ENCODE measurements around the gene TRIM52. TPM values are rescaled to one million over a fixed set of nuclear protein-coding genes. Genes with fewer than 3 reads are reported as not detected.

The TRIM52 gene
- polyA plus RNA-seq, 1 donor = 33.0 TPM

- Histone ChIP-seq H3K36me3 (ENCODE audit: control insufficient read depth, insufficient read depth, low read length) (peaks cover 17% of the 10 kb centered on the region), H3K4me3 (ENCODE audit: low read length) (peak overlapping the region; percentile 97), H3K4me1 (ENCODE audit: control insufficient read depth, insufficient read depth, low read length) (peaks cover 7% of the 10 kb centered on the region), H3K27ac (ENCODE audit: low read length) (peak overlapping the region; percentile 98), H3K27me3 (ENCODE audit: control insufficient read depth, insufficient read depth, low read length) (no peaks in the 10 kb centered on the region), H3K9me3 (ENCODE audit: control insufficient read depth, low read depth, low read length) (no peaks in the 10 kb centered on the region)
- peak in 1 of 2 donors; percentile 37 for DNase-seq
- WGBS (ENCODE audit: insufficient coverage, low lambda C conversion rate) = 0% methylated on average over 7 of the region's 26 CpGs
Observed at GRCh38 chr5:181259974-181260719, 796 bp downstream of the TRIM52 start.

GRCh38 chr5:181259283-181259682 lies 1.7 kb downstream of the TRIM52 start:
- WGBS (ENCODE audit: insufficient coverage, low lambda C conversion rate) = no CpG with 5 or more reads among the region's 2 CpGs
- H3K27ac ChIP-seq (ENCODE audit: low read length) = no peak overlapping the region
- H3K4me3 ChIP-seq (ENCODE audit: low read length) = peak overlapping the region; percentile 97

GRCh38 chr5:181258576-181258975 lies 2.4 kb downstream of the TRIM52 start:
- no CpG with 5 or more reads among the region's 3 CpGs for WGBS (ENCODE audit: insufficient coverage, low lambda C conversion rate)
- H3K9me3 ChIP-seq (ENCODE audit: control insufficient read depth, low read depth, low read length) = no peaks in the 10 kb centered on the region
- no peak overlapping the region for H3K27ac ChIP-seq (ENCODE audit: low read length)
- no peak for DNase-seq
- peak overlapping the region; percentile 97 for H3K4me3 ChIP-seq (ENCODE audit: low read length)
- peaks cover 7% of the 10 kb centered on the region for H3K4me1 ChIP-seq (ENCODE audit: control insufficient read depth, insufficient read depth, low read length)
- H3K36me3 ChIP-seq (ENCODE audit: control insufficient read depth, insufficient read depth, low read length) = peaks cover 17% of the 10 kb centered on the region
- no peaks in the 10 kb centered on the region for H3K27me3 ChIP-seq (ENCODE audit: control insufficient read depth, insufficient read depth, low read length)

More at GRCh38 chr5:181259283-181259682, 1.7 kb downstream of the TRIM52 start:
- Histone ChIP-seq H3K9me3 (ENCODE audit: control insufficient read depth, low read depth, low read length) (no peaks in the 10 kb centered on the region), H3K36me3 (ENCODE audit: control insufficient read depth, insufficient read depth, low read length) (peaks cover 19% of the 10 kb centered on the region), H3K27me3 (ENCODE audit: control insufficient read depth, insufficient read depth, low read length) (no peaks in the 10 kb centered on the region), H3K4me1 (ENCODE audit: control insufficient read depth, insufficient read depth, low read length) (peaks cover 7% of the 10 kb centered on the region)
- no peak for DNase-seq

- Histone ChIP-seq H3K36me3 (ENCODE audit: control insufficient read depth, insufficient read depth, low read length) (peaks cover 30% of the 10 kb centered on the region), H3K9me3 (ENCODE audit: control insufficient read depth, low read depth, low read length) (no peaks in the 10 kb centered on the region), H3K4me1 (ENCODE audit: control insufficient read depth, insufficient read depth, low read length) (peaks cover 7% of the 10 kb centered on the region), H3K27ac (ENCODE audit: low read length) (no peak overlapping the region), H3K27me3 (ENCODE audit: control insufficient read depth, insufficient read depth, low read length) (no peaks in the 10 kb centered on the region), H3K4me3 (ENCODE audit: low read length) (no peak overlapping the region)
- no peak for DNase-seq
- WGBS (ENCODE audit: insufficient coverage, low lambda C conversion rate) = 92% methylated on average over 2 of the region's 7 CpGs
Observed at GRCh38 chr5:181255836-181256578, 4.9 kb downstream of the TRIM52 start.

- peaks cover 7% of the 10 kb centered on the region for H3K4me1 ChIP-seq (ENCODE audit: control insufficient read depth, insufficient read depth, low read length)
- H3K9me3 ChIP-seq (ENCODE audit: control insufficient read depth, low read depth, low read length) = no peaks in the 10 kb centered on the region
- H3K27ac ChIP-seq (ENCODE audit: low read length) = no peak overlapping the region
- no peak overlapping the region for H3K4me3 ChIP-seq (ENCODE audit: low read length)
- DNase-seq = no peak
- H3K27me3 ChIP-seq (ENCODE audit: control insufficient read depth, insufficient read depth, low read length) = no peaks in the 10 kb centered on the region
- WGBS (ENCODE audit: insufficient coverage, low lambda C conversion rate) = no CpG with 5 or more reads among the region's 1 CpG
- peaks cover 34% of the 10 kb centered on the region for H3K36me3 ChIP-seq (ENCODE audit: control insufficient read depth, insufficient read depth, low read length)
Observed at GRCh38 chr5:181255276-181255675, 5.7 kb downstream of the TRIM52 start.

GRCh38 chr5:181248277-181248676 lies 12.7 kb downstream of the TRIM52 start:
- Histone ChIP-seq H3K27ac (ENCODE audit: low read length) (no peak overlapping the region), H3K27me3 (ENCODE audit: control insufficient read depth, insufficient read depth, low read length) (no peaks in the 10 kb centered on the region), H3K4me1 (ENCODE audit: control insufficient read depth, insufficient read depth, low read length) (peaks cover 20% of the 10 kb centered on the region), H3K4me3 (ENCODE audit: low read length) (peak overlapping the region; percentile 92), H3K36me3 (ENCODE audit: control insufficient read depth, insufficient read depth, low read length) (peaks cover 21% of the 10 kb centered on the region), H3K9me3 (ENCODE audit: control insufficient read depth, low read depth, low read length) (no peaks in the 10 kb centered on the region)
- DNase-seq = no peak
- no CpG with 5 or more reads among the region's 4 CpGs for WGBS (ENCODE audit: insufficient coverage, low lambda C conversion rate)

GRCh38 chr5:181246276-181247049 lies 14.5 kb downstream of the TRIM52 start:
- H3K4me3 ChIP-seq (ENCODE audit: low read length) = peak overlapping the region; percentile 92
- no peaks in the 10 kb centered on the region for H3K9me3 ChIP-seq (ENCODE audit: control insufficient read depth, low read depth, low read length)
- H3K27me3 ChIP-seq (ENCODE audit: control insufficient read depth, insufficient read depth, low read length) = no peaks in the 10 kb centered on the region
- H3K27ac ChIP-seq (ENCODE audit: low read length) = peak overlapping the region; percentile 93
- WGBS (ENCODE audit: insufficient coverage, low lambda C conversion rate) = no CpG with 5 or more reads among the region's 55 CpGs
- peak; percentile 86 to 93 for DNase-seq
- H3K36me3 ChIP-seq (ENCODE audit: control insufficient read depth, insufficient read depth, low read length) = peaks cover 21% of the 10 kb centered on the region
- H3K4me1 ChIP-seq (ENCODE audit: control insufficient read depth, insufficient read depth, low read length) = peaks cover 28% of the 10 kb centered on the region

- Histone ChIP-seq H3K9me3 (ENCODE audit: control insufficient read depth, low read depth, low read length) (no peaks in the 10 kb centered on the region), H3K27me3 (ENCODE audit: control insufficient read depth, insufficient read depth, low read length) (no peaks in the 10 kb centered on the region), H3K4me1 (ENCODE audit: control insufficient read depth, insufficient read depth, low read length) (peaks cover 29% of the 10 kb centered on the region), H3K36me3 (ENCODE audit: control insufficient read depth, insufficient read depth, low read length) (peaks cover 25% of the 10 kb centered on the region), H3K27ac (ENCODE audit: low read length) (peak overlapping the region; percentile 93), H3K4me3 (ENCODE audit: low read length) (peak overlapping the region; percentile 92)
- 73% methylated on average over 6 of the region's 34 CpGs for WGBS (ENCODE audit: insufficient coverage, low lambda C conversion rate)
- DNase-seq = no peak
Observed at GRCh38 chr5:181245427-181246275, 15.3 kb downstream of the TRIM52 start.

- H3K36me3 ChIP-seq (ENCODE audit: control insufficient read depth, insufficient read depth, low read length) = peaks cover 32% of the 10 kb centered on the region
- no peaks in the 10 kb centered on the region for H3K9me3 ChIP-seq (ENCODE audit: control insufficient read depth, low read depth, low read length)
- H3K4me3 ChIP-seq (ENCODE audit: low read length) = peak within 1 kb of the TSS; percentile 79
- peaks cover 29% of the 10 kb centered on the region for H3K4me1 ChIP-seq (ENCODE audit: control insufficient read depth, insufficient read depth, low read length)
- no CpG with 5 or more reads among the region's 50 CpGs for WGBS (ENCODE audit: insufficient coverage, low lambda C conversion rate)
- H3K27me3 ChIP-seq (ENCODE audit: control insufficient read depth, insufficient read depth, low read length) = no peaks in the 10 kb centered on the region
- DNase-seq = peak; percentile 84 to 97
- peak within 1 kb of the TSS; percentile 93 for H3K27ac ChIP-seq (ENCODE audit: low read length)
Observed at GRCh38 chr5:181243564-181244343, 17.2 kb downstream of the TRIM52 start, which contains the start of gene RACK1. Gene RACK1 (minus strand): TSS chr5:181243906. CDS start chr5:181243800, 106 bp downstream.

Measured in large intestine (tissue), 3 donors.